GM23338 (cell line): ENCODE results near the gene TCF7L2. TPM values are rescaled to one million over a fixed set of nuclear protein-coding genes. Genes with fewer than 3 reads are reported as not detected.

Experiments
- ATAC-seq: fragments of 200-7000 bp; cut with Tn5 transposase; 3 replicates; pipeline ENCODE4 v1.9.1; 2020
- DNase-seq: peaks from one replicate; pipeline ENCODE4 v3.0.0-alpha.2; 2015; ENCODE audit warnings: low spot score
- H2AFZ ChIP-seq: fragments of 200-600 bp; sonication (generic); 2 replicates; pipeline ENCODE4 v1.8.0; 2016; ENCODE audit warnings: antibody characterized with exemption, mild to moderate bottlenecking, moderate library complexity
- H3F3A ChIP-seq: fragments of 200-600 bp; sonication (generic); replicated peaks from 2 replicates; pipeline ENCODE4 v1.8.0; 2017; ENCODE audit warnings: antibody characterized with exemption, mixed run types, low read depth
- H3K27ac ChIP-seq: fragments of 200-600 bp; sonication (generic); 2 replicates; pipeline ENCODE4 v1.6.1; 2016; ENCODE audit warnings: low read depth
- H3K27me3 ChIP-seq: fragments of 200-600 bp; sonication (generic); 2 replicates; pipeline ENCODE4 v1.8.0; 2016; ENCODE audit warnings: mild to moderate bottlenecking, mixed run types, moderate library complexity; ENCODE audit not compliant: insufficient read depth
- H3K36me3 ChIP-seq: fragments of 200-600 bp; sonication (generic); 2 replicates; pipeline ENCODE4 v1.8.0; 2016; ENCODE audit warnings: mild to moderate bottlenecking; ENCODE audit not compliant: insufficient read depth
- H3K4me1 ChIP-seq: fragments of 200-600 bp; sonication (generic); 2 replicates; pipeline ENCODE4 v1.8.0; 2016; ENCODE audit warnings: mild to moderate bottlenecking, moderate library complexity; ENCODE audit not compliant: insufficient read depth
- H3K4me2 ChIP-seq: fragments of 200-600 bp; sonication (generic); 2 replicates; pipeline ENCODE4 v1.7.1; 2017; ENCODE audit warnings: mixed run types
- H3K4me3 ChIP-seq: fragments of 200-600 bp; sonication (generic); 2 replicates; pipeline ENCODE4 v1.6.1; 2016; ENCODE audit warnings: mixed run types
- H3K79me2 ChIP-seq: fragments of 200-600 bp; sonication (generic); replicated peaks from 2 replicates; pipeline ENCODE4 v1.8.0; 2017; ENCODE audit warnings: mild to moderate bottlenecking; ENCODE audit not compliant: insufficient read depth
- H3K9me2 ChIP-seq: fragments of 200-600 bp; sonication (generic); 2 replicates; pipeline ENCODE4 v1.8.0; 2017; ENCODE audit not compliant: insufficient read depth
- H4K20me1 ChIP-seq: fragments of 200-600 bp; sonication (generic); replicated peaks from 2 replicates; pipeline ENCODE4 v1.8.0; 2017; ENCODE audit warnings: mild to moderate bottlenecking; ENCODE audit not compliant: insufficient read depth
- H3K27ac Mint-ChIP-seq: 2 replicates; pipeline ENCODE4 v1.8.0; 2020; ENCODE audit warnings: inconsistent platforms, mild to moderate bottlenecking, moderate library complexity, mixed read lengths
- H3K27me3 Mint-ChIP-seq: 3 replicates; pipeline ENCODE4 v1.8.0; 2022; ENCODE audit warnings: low read depth, mild to moderate bottlenecking, moderate library complexity, mixed read lengths, inconsistent platforms; ENCODE audit not compliant: insufficient read depth, poor library complexity
- H3K36me3 Mint-ChIP-seq: 3 replicates; pipeline ENCODE4 v1.8.0; 2021; ENCODE audit warnings: low read depth, mild to moderate bottlenecking, inconsistent platforms, moderate library complexity, mixed read lengths
- H3K4me1 Mint-ChIP-seq: 3 replicates; pipeline ENCODE4 v1.8.0; 2020; ENCODE audit warnings: mild to moderate bottlenecking, inconsistent platforms, mixed read lengths
- H3K4me3 Mint-ChIP-seq: 3 replicates; pipeline ENCODE4 v1.8.0; 2021; ENCODE audit warnings: moderate library complexity, mild to moderate bottlenecking, inconsistent platforms, mixed read lengths
- H3K9me3 Mint-ChIP-seq: 3 replicates; pipeline ENCODE4 v1.8.0; 2020; ENCODE audit warnings: moderate library complexity, mild to moderate bottlenecking, inconsistent platforms, mixed read lengths
- CREB1 ChIP-seq: fragments of 250-450 bp; sonication (Bioruptor Pico); IDR thresholded peaks from 2 replicates; pipeline ENCODE4 v1.5.0; 2020; ENCODE audit warnings: low read depth, mild to moderate bottlenecking, moderate library complexity
- CTCF ChIP-seq, 2 experiments: fragments of 200-600 bp in 1 of 2; sonication (generic) in 1 of 2; conservative IDR thresholded peaks; 2 replicates each; pipeline versions ENCODE4 v1.5.1 to v1.6.1; 2016 to 2017; ENCODE audit warnings: antibody characterized with exemption in 2 of 2, low read depth in 2 of 2, mild to moderate bottlenecking in 2 of 2, moderate library complexity in 1 of 2
- ETS1 ChIP-seq: IDR thresholded peaks from 2 replicates; pipeline ENCODE4 v1.6.1; 2016; ENCODE audit warnings: antibody characterized with exemption
- EZH2 ChIP-seq: fragments of 200-600 bp; sonication (generic); IDR thresholded peaks from one replicate; pipeline ENCODE4 v1.8.0; 2017; ENCODE audit warnings: antibody characterized with exemption, mild to moderate bottlenecking, low read depth; ENCODE audit not compliant: unreplicated experiment
- EZH2phosphoT487 ChIP-seq: fragments of 200-600 bp; sonication (generic); IDR thresholded peaks from one replicate; pipeline ENCODE4 v1.8.1; 2018; ENCODE audit warnings: antibody characterized with exemption; ENCODE audit not compliant: unreplicated experiment
- JUNB ChIP-seq: IDR thresholded peaks from one replicate; pipeline ENCODE4 v1.6.1; 2016; ENCODE audit warnings: antibody characterized with exemption; ENCODE audit not compliant: unreplicated experiment
- NANOG ChIP-seq: IDR thresholded peaks from 2 replicates; pipeline ENCODE4 v1.6.1; 2016; ENCODE audit warnings: antibody characterized with exemption, borderline replicate concordance
- POLR2AphosphoS5 ChIP-seq: IDR thresholded peaks from 2 replicates; pipeline ENCODE4 v1.6.1; 2016; ENCODE audit warnings: antibody characterized with exemption, low read depth
- REST ChIP-seq: IDR thresholded peaks from one replicate; pipeline ENCODE4 v1.6.1; 2018; ENCODE audit warnings: antibody characterized with exemption; ENCODE audit not compliant: unreplicated experiment
- STAT1 ChIP-seq: IDR thresholded peaks from one replicate; pipeline ENCODE4 v1.6.1; 2016; ENCODE audit warnings: antibody characterized with exemption; ENCODE audit not compliant: unreplicated experiment
- ZNF114 ChIP-seq: fragments of 250-450 bp; sonication (Bioruptor Pico); IDR thresholded peaks from 2 replicates; pipeline ENCODE4 v1.5.0; 2020; ENCODE audit warnings: mild to moderate bottlenecking, moderate library complexity
- ZNF331 ChIP-seq: fragments of 250-450 bp; sonication (Bioruptor Pico); IDR thresholded peaks from 2 replicates; pipeline ENCODE4 v1.5.0; 2020; ENCODE audit warnings: low read depth, mild to moderate bottlenecking, moderate library complexity
- ZNF462 ChIP-seq: fragments of 250-450 bp; sonication (Bioruptor Pico); IDR thresholded peaks from 2 replicates; pipeline ENCODE4 v1.5.0; 2020; ENCODE audit warnings: mild to moderate bottlenecking, moderate library complexity
- polyA plus RNA-seq: library from polyadenylated mRNA; unstranded; fragments of >200 nt; fragmentation: Nextera tagmentation; extraction: Ambion mirVana; gene quantifications from 2 replicates; pipeline ENCODE4 v1.2.1, GENCODE V29; 2016
- total RNA-seq: library from RNA; depleted of rRNA; stranded (reverse); fragments of >200 nt; shearing (Covaris generic); gene quantifications from 2 replicates; pipeline ENCODE4 v1.2.3, GENCODE V29; 2014

The TCF7L2 gene
- total and polyA plus RNA-seq, 2 experiments from 2014 or later, result 32.2 to 80.8 TPM

GRCh38 chr10:113179966-113180365, 229.9 kb downstream of the TCF7L2 start:
- H3K79me2 ChIP-seq, result no peaks in the 10 kb centered on the region
- H3K4me1 ChIP-seq, result peaks cover 27% of the 10 kb centered on the region
- Mint-ChIP-seq H3K36me3 (no peaks in the 10 kb centered on the region), H3K27me3 (peaks cover 5% of the 10 kb centered on the region), H3K4me3 (no peak overlapping the region), H3K27ac (no peak overlapping the region), H3K9me3 (no peaks in the 10 kb centered on the region), H3K4me1 (peaks cover 41% of the 10 kb centered on the region)
- DNase-seq, result no peak
- ATAC-seq, result no peak
- 0 out of 2 replicates have a peak, but pooled peaks cover 4% of the 10 kb centered on the region for H3K9me2 ChIP-seq
- H3K36me3 ChIP-seq, result no peaks in the 10 kb centered on the region
- H3K27me3 ChIP-seq, result no peaks in the 10 kb centered on the region
- no peaks in the 10 kb centered on the region for H3F3A ChIP-seq
- H3K27ac ChIP-seq, result no peak overlapping the region
- H3K4me3 ChIP-seq, result no peak overlapping the region
- TF ChIP-seq ZNF331 (CRISPR knock-in tag) (no peak), EZH2phosphoT487 (no peak), STAT1 (no peak), ETS1 (no peak), JUNB (no peak), ZNF462 (CRISPR knock-in tag) (no peak), NANOG (no peak), CTCF (conservative IDR thresholded peaks at IDR 0.05; ENCODE audit: low read depth in 2 of 2) (no peak), EZH2 (no peak), CREB1 (no peak), REST (no peak), ZNF114 (CRISPR knock-in tag) (no peak), POLR2AphosphoS5 (no peak)
- H3K4me2 ChIP-seq, result no peak overlapping the region
- no peaks in the 10 kb centered on the region for H4K20me1 ChIP-seq
- no peak overlapping the region for H2AFZ ChIP-seq
